ENCODE measurements around the gene GPR155. TPM values are rescaled to one million over a fixed set of nuclear protein-coding genes. Genes with fewer than 3 reads are reported as not detected.
"Not testable (repeated sequence)": the region's sequence is repeated elsewhere in the genome, so short reads cannot be mapped to it uniquely, and the experiment has no call there.

The GPR155 gene
- total RNA-seq, 1 experiment from 2014 or later, result 0.90 TPM

DNA sequence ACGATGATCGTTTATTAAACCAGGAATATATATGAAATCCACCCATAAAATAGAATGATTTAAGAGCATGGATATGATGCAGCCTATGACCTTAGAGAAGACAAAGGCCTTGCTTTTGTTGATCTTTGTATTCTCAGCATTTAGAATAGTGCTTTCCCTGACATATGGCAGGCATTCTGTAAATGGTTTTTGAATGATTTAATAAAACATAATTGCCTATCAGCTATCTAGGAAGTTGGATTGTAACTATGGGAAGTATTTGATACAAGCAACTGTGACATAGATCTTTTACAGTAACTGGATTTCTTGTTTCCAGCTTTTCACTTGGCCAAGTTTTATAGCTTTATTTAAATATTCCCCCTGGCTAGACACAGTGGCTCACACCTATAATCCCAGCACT, 5.1 kb upstream of the GPR155 start:
- no peak for DNase-seq (ENCODE audit: low read depth)

DNA sequence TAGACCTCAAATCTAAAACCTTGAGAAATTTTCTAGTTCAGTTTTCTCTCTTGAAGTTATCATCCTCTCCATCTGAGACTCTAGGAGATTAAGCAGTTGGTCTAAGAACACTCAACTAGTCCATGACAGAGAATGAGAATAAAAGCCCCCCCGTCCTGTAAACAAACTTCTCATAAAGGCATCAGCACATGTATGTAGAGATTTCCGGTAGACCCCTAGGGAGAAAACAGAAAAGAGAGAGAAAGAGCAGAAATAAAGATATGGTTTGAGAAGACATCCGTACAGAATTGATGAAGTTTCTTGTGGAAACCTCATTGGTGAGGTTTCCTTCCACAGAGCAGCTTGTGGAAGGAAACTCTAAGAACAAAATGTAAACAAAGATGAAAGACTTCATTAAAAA, 3.2 kb upstream of the GPR155 start:
- no peak for DNase-seq (ENCODE audit: low read depth)

- not testable (repeated sequence) for DNase-seq (ENCODE audit: low read depth)
Observed at GRCh38 chr2:174489520-174489919, 2.7 kb upstream of the GPR155 start.

DNA sequence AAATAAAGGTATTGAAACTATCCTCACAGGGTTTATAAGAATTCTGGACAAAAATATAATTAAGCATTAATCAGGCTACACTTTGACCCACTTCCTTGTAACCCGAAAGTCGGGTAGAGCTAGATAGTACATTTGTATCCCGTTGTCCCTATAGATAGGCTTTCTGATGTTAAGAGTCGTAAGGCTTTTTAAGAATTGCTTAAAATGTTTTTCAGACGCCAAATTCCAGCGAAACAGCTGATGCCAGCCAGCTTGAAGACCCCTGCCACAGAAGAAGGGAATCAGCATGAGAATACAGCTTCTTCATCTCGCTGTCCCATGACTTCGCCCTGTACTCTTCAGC, 962 bp upstream of the GPR155 start:
- DNase-seq (ENCODE audit: low read depth), result no peak

DNA sequence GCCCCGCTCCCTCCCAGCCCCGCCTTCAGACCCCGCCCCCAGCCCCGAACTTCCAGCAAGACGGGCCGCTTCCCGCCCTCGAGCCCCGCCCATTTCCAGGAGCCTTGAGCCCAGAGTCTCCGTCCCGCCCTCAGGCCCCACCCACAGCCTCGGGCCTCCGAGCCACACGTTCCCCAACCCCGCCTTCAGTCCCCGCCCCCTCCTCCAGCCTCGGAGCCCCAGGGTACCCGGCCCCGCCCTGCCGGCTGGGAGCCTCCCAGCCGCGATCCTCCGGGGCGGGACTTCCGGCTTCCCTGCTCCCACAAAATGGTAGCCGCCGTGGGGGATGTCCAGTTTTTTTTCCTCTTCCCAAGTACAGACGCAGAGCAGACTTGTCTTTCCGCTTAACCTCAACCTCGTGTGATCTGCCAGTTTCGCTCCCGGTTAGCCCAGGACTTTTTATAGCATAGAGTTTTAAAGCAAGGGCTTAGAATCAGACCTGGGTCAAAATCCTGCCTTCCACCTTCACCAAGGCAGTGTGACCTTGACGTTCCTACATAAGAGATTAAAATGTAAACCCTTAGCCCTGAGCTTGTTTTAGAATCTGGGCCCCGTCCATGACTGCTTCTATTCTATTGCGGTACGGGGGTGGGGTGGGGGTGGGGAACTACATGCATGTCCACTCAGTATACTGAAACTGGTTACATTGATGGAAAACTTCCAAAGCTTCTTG, 435 bp upstream of the GPR155 start:
- DNase-seq (ENCODE audit: low read depth), result peak; percentile 82

- no peak for DNase-seq (ENCODE audit: low read depth)
Observed at GRCh38 chr2:174485788-174486562, 854 bp downstream of the GPR155 start.

DNA sequence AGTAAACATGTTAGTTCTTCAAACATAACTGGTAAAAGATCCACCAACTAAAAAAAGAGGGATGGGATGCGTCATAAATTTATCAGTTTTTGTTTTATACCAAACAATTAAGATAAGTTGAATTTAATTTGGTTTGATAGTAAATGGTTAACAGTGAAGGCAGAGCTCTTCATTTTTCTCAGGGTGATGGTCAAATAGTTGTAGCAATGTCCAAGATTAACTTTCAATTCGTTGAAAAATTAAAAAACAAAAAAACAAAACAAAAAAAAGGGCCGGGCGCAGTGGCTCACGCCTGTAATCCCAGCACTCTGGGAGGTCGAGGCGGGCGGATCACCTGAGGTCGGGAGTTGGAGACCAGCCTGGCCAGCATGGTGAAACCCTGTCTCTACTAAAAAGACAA, 1.8 kb downstream of the GPR155 start:
- DNase-seq (ENCODE audit: low read depth), result not testable (repeated sequence)

- no peak for DNase-seq (ENCODE audit: low read depth)
Observed at GRCh38 chr2:174484573-174484972, 2.3 kb downstream of the GPR155 start.

DNA sequence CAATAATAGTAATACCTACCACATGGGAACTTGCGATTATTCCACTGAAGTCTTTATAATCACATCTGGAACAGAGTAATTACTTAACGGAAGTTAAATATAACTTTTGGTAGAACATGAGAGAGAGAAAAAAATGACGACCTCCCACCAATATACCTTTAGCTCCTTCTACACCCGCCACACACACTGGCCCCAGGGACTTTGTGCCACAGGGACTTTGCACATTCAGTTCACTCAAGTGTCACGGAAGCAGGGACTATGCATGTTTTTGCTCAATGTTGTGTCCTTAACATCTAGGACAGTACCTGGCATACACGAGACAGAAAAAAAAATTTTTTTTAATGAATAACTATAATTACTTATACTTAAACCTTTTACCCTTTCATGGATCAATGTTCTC, 4.0 kb downstream of the GPR155 start:
- DNase-seq (ENCODE audit: low read depth), result no peak

DNA sequence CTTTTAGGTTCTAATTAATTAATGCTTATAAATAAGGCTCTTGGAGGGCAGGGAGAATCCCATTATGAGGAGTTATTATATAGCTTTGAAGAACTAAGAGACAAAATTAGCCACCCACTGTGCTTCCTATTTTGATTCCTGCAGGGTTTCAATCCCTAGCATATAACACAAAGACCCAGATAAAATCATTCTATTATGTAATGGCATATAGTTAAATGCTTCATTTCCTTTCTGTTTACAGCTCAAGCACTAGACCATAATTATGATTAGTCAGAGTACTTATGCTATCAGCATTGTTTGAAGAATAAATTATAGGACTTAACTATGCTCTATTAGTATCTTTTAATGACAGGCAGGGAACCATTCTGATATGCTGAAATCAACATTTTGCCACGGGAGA, 9.1 kb downstream of the GPR155 start:
- DNase-seq (ENCODE audit: low read depth), result no peak

DNA sequence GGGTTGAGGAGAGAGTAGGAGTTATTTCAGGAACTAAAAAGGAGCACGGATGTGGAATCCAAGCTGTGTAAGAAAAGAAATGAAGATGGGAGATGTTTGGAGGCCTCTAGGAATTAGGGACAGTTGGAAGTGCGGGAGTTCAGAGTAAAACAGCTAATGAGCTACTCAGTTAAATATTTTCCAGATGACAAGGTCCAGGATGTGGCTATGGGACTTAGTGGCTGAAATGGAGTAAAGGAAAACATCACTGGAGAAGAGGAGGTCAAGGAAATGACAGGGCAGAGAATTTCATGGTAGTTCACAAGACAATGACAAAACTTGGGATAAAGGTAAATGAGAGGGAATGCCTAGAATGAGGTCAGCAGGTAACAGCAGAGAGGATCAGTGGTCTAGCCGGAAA, 13.0 kb downstream of the GPR155 start:
- DNase-seq (ENCODE audit: low read depth), result peak; percentile 65

GRCh38 chr2:174465327-174465726, 21.5 kb downstream of the GPR155 start:
- peak; percentile 45 for DNase-seq (ENCODE audit: low read depth)

- DNase-seq (ENCODE audit: low read depth), result no peak
Observed at GRCh38 chr2:174461221-174461620, 25.6 kb downstream of the GPR155 start.

- DNase-seq (ENCODE audit: low read depth), result no peak
Observed at GRCh38 chr2:174454566-174454965, 32.3 kb downstream of the GPR155 start.

DNA sequence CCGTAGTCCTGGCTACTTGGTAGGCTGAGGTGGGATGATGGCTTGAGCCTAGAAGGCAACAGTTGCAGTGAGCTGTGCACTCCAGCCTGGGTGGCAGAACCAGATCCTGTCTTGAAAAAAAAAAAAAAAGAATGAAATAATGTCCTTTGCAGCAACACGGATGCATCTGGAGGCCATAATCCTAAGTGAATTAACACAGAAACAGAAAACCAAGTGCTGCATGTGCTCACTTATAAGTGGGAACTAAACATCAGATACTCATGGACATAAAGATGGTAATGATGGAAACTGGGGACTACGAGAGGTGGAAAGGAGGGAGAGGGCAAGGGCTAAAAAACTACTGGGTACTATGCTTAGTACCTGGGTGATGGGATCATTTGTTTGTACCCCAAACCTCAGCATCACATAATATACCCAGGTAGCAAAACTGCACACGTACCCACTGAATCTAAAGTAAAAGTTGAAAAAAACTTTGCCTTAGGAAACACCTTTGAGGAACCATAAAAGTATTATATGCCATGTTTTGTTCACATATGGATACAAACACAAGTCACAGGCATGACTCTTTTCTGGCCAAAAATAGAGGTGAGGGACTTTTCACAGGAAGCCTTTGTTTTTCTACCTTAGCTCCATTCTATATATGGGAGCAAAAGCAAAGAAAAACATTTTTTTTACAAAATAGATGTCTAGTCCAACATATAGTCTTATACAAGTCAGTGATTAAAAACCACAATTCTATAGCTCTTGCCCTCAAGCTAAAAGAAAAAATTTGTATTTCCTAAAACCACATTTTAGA, 36.6 kb downstream of the GPR155 start:
- no peak for DNase-seq (ENCODE audit: low read depth)

DNA sequence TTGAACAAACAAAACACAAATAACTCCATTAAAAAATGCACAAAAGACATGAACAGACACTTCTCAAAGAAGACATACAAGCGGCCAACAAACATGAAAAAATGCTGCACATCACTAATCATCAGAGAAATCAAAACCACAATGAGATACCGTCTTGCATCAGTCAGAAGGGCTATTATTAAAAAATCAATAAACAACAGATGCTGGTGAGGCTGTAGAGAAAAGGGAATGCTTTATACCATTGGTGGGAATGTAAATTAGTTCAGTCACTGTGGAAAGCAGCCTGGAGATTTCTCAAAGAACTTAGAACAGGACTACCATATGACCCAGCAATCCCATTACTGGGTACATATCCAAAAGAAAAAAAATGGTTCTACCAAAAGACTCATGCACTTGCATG, 37.8 kb downstream of the GPR155 start:
- no peak for DNase-seq (ENCODE audit: low read depth)

DNA sequence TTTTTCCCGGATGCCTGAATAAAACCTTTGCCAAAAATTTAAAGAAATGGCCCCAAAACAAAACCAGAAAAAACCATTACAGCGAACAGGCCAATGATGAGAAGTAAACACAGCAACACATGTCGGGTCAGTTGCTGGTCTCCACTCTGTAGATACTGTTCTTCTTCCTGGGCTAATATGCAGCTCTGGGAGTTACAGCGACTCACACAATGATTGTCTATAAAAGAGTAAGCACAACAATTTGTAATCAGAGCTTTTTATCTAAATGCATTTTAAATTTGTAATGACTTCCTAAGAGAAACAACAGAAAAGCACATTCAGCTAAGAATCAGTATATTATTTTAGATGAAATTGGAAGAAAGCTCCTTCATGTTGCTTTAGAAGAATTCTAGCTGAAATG, 40.3 kb downstream of the GPR155 start:
- no peak for DNase-seq (ENCODE audit: low read depth)

DNA sequence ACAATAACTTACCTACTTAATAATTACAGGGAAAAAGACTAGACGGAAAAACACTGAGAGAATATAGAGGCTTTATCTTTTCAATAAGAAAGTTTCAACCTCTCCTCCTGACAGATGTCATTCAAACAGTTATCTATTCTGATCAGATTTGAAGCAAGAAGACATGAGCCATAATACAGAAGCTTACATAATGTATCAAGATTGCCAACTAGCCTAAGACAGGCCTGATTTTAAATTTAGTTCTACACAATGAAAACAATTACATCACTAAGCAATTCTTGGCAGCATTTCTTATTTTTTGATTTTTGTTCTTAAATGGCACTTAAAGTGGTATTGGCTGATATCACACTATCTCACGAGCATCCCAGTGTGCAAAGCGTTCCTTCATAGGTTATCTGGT, 41.6 kb downstream of the GPR155 start:
- no peak for DNase-seq (ENCODE audit: low read depth)

DNA sequence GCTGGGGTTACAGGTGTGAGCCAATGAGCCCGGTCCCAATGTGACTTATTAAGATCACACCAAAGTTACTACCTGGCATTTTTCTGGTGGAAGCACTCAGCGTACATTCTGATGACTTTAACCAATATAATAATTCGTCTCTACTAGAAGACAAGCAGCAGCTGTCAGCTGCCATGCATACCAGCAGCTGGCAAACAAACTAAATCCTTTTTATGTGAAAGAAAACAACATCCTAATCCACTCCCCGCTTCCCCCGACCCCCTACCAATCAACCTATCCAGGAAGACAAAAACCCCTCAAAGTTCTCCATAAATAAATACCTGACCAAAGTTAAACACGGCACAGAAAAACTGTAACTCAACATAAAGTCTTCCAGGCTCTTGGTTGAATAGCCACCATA, 42.1 kb downstream of the GPR155 start:
- no peak for DNase-seq (ENCODE audit: low read depth)

- DNase-seq (ENCODE audit: low read depth), result peak; percentile 75
Observed at GRCh38 chr2:174442546-174443510, 44.0 kb downstream of the GPR155 start.

DNA sequence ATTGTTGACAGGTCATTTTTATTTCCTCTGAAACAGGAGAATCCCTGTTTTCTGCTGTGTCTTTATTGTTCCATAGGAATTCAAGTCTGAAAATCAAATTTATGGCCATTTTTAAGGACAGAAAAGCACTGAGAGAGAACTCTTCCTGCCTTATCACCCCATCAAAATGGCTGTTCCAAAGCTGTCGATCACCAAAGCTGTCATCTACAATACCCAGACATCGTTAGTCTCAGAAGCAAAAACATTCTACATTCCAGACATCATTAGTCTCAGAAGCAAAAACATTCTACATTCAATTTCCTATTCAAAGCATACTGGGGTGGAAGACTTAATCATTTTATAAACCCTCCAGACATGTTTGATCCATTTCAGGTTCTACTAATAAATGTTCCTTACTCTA, 46.9 kb downstream of the GPR155 start:
- no peak for DNase-seq (ENCODE audit: low read depth)

Measured in HT1080 (cell line).